Gastrocnemius medialis (tissue), 4 donors: Measurements from ENCODE around the gene BLCAP.

Source experiments
- CTCF ChIP-seq, 5 experiments: fragments of 450-650 bp in 3 of 5; fragments of 200-600 bp in 2 of 5; sonication (generic) in 2 of 5; IDR thresholded peaks in 4 of 5; conservative IDR thresholded peaks in 1 of 5; 1 replicate in 4 of 5; 2 replicates in 1 of 5; pipeline ENCODE4 v1.5.1; 2016 to 2019; ENCODE audit warnings: antibody characterized with exemption in 5 of 5, mild to moderate bottlenecking in 3 of 5, moderate library complexity in 3 of 5
- POLR2A ChIP-seq, 2 donors: fragments of 450-650 bp; IDR thresholded peaks; one replicate each; pipeline ENCODE4 v1.6.1; 2017; ENCODE audit warnings: antibody characterized with exemption in 2 of 2, mild to moderate bottlenecking in 2 of 2, moderate library complexity in 2 of 2

GRCh38 chr20:37547912-37548311, 20.2 kb upstream of the BLCAP start:
- TF ChIP-seq CTCF (IDR thresholded peaks at IDR 0.05 in 4 of 5, conservative IDR thresholded peaks at IDR 0.05 in 1 of 5): no peak
- no peak for TF ChIP-seq POLR2A (IDR thresholded peaks at IDR 0.05)
